CD4-positive, alpha-beta T cell (primary cell): ENCODE measurements around the gene RXRA. TPM values are rescaled to one million over a fixed set of nuclear protein-coding genes. Genes with fewer than 3 reads are reported as not detected.

Source experiments
- ATAC-seq: fragments of 200-7000 bp; cut with Tn5 transposase; one replicate; pipeline ENCODE4 v1.10.0; 2022; ENCODE audit warnings: mild to moderate bottlenecking; ENCODE audit not compliant: poor library complexity
- CTCF ChIA-PET: fragments of 350-600 bp; sonication (Branson Sonifier 250); formaldehyde crosslinking; loops from one replicate; lab custom pipeline; 2021; ENCODE audit warnings: antibody characterized with exemption, inconsistent platforms; lab: Charles Lee
- POLR2A ChIA-PET: fragments of 350-600 bp; sonication (Branson Sonifier 250); formaldehyde crosslinking; loops from one replicate; lab custom pipeline; 2021; ENCODE audit warnings: antibody characterized with exemption, inconsistent platforms; lab: Charles Lee
- DNase-seq, 14 experiments: peaks; one replicate each; pipeline ENCODE4 v3.0.0-alpha.2; 2013 to 2020; ENCODE audit warnings: mixed read lengths in 2 of 14
- H3K27ac ChIP-seq, 2 donors: one replicate each; pipeline versions ENCODE4 v1.5.1 to v1.7.0; 2013; ENCODE audit warnings: low read length in 2 of 2, low read depth in 1 of 2, mild to moderate bottlenecking in 1 of 2
- H3K27me3 ChIP-seq, 2 experiments: 1 replicate in 1 of 2; 2 replicates in 1 of 2; pipeline versions ENCODE4 v1.6.1 to v1.7.0; 2013; ENCODE audit warnings: low read length in 2 of 2, control low read depth in 1 of 2, mild to moderate bottlenecking in 1 of 2, moderate library complexity in 1 of 2; ENCODE audit not compliant: insufficient read depth in 2 of 2, control insufficient read depth in 1 of 2
- H3K36me3 ChIP-seq: one replicate; pipeline ENCODE4 v1.6.1; 2013; ENCODE audit warnings: low read length, control low read depth; ENCODE audit not compliant: insufficient read depth
- H3K4me1 ChIP-seq: one replicate; pipeline ENCODE4 v1.6.1; 2013; ENCODE audit warnings: low read length, control low read depth; ENCODE audit not compliant: insufficient read depth
- H3K4me3 ChIP-seq: one replicate; pipeline ENCODE4 v1.5.1; 2013; ENCODE audit warnings: mild to moderate bottlenecking, low read length, moderate library complexity
- H3K9me3 ChIP-seq, 2 experiments: 1 replicate in 1 of 2; 2 replicates in 1 of 2; pipeline versions ENCODE4 v1.6.1 to v1.7.0; 2013; ENCODE audit warnings: low read length in 2 of 2, mild to moderate bottlenecking in 2 of 2, control low read depth in 1 of 2, moderate library complexity in 1 of 2; ENCODE audit not compliant: control insufficient read depth in 1 of 2, insufficient read depth in 1 of 2
- H3K27ac Mint-ChIP-seq: one replicate; pipeline ENCODE4 v1.8.0; 2020; ENCODE audit warnings: mixed read lengths
- H3K27me3 Mint-ChIP-seq: one replicate; pipeline ENCODE4 v1.8.0; 2021; ENCODE audit warnings: mixed read lengths
- H3K36me3 Mint-ChIP-seq: one replicate; pipeline ENCODE4 v1.8.0; 2021; ENCODE audit warnings: low read depth, mixed read lengths
- H3K4me1 Mint-ChIP-seq: one replicate; pipeline ENCODE4 v1.8.0; 2021; ENCODE audit warnings: low read depth, mixed read lengths
- H3K4me3 Mint-ChIP-seq: one replicate; pipeline ENCODE4 v1.8.0; 2020; ENCODE audit warnings: mild to moderate bottlenecking, mixed read lengths
- H3K9me3 Mint-ChIP-seq: one replicate; pipeline ENCODE4 v1.8.0; 2020; ENCODE audit warnings: mixed read lengths
- intact Hi-C, 2 experiments: fragments of 100-400 bp; cut with DNase I in 1 of 2; cut with micrococcal nuclease in 1 of 2; formaldehyde crosslinking; loops; one replicate each; pipeline versions ENCODE4 v1.15.1 to v1.9.0; 2023 to 2025; cut with DNase I, micrococcal nuclease
- total RNA-seq, 174 experiments: library from RNA in 2 of 174; stranded (reverse) in 2 of 174; gene quantifications; one replicate each; pipeline ENCODE4 v1.2.3 and lab custom pipeline; 2021 to 2026
- TF ChIP-seq, protein P1 (sequence below): fragments of 200-600 bp; IDR thresholded peaks from one replicate; pipeline ENCODE4 v1.8.0; 2022; ENCODE audit warnings: antibody characterized with exemption, mild to moderate bottlenecking

The RXRA gene
- total RNA-seq, 2 experiments from 2014 or later: 7.3 to 8.4 TPM

DNA sequence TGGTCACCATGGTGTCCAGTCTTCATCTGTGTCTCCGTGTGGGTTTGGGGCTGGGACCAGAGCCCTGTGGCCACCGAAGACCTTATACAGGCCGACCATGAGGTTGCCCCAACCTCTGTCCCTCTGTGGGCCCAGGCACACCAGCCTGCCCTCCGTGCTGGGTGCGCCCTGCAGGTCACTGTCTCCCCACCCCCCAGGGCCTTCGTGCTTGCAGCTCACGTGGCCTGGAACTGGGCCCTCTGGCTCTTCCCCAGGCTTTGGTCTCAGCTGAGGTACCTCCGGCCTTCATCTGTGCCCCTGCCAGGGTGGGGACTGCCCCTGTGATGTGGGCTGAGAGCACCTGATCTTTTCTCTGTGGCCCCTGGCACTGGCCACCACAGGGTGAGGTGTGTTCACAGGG is 92.1 kb downstream of the RXRA start:
- Histone ChIP-seq H3K4me1 (no peaks in the 10 kb centered on the region), H3K4me3 (no peak overlapping the region), H3K27ac (no peak overlapping the region), H3K27me3 (no peaks in the 10 kb centered on the region), H3K36me3 (peaks cover 3% of the 10 kb centered on the region), H3K9me3 (no peaks in the 10 kb centered on the region)
- CTCF ChIA-PET: no interaction called here
- no peaks in the 10 kb centered on the region for H3K9me3 Mint-ChIP-seq
- no peaks in the 10 kb centered on the region for H3K4me1 Mint-ChIP-seq
- H3K27ac Mint-ChIP-seq: no peak overlapping the region
- peaks cover 8% of the 10 kb centered on the region for H3K36me3 Mint-ChIP-seq
- H3K27me3 Mint-ChIP-seq: no peaks in the 10 kb centered on the region
- TF ChIP-seq, protein P1, sequence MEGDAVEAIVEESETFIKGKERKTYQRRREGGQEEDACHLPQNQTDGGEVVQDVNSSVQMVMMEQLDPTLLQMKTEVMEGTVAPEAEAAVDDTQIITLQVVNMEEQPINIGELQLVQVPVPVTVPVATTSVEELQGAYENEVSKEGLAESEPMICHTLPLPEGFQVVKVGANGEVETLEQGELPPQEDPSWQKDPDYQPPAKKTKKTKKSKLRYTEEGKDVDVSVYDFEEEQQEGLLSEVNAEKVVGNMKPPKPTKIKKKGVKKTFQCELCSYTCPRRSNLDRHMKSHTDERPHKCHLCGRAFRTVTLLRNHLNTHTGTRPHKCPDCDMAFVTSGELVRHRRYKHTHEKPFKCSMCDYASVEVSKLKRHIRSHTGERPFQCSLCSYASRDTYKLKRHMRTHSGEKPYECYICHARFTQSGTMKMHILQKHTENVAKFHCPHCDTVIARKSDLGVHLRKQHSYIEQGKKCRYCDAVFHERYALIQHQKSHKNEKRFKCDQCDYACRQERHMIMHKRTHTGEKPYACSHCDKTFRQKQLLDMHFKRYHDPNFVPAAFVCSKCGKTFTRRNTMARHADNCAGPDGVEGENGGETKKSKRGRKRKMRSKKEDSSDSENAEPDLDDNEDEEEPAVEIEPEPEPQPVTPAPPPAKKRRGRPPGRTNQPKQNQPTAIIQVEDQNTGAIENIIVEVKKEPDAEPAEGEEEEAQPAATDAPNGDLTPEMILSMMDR: no peak
- POLR2A ChIA-PET: no interaction called here
- DNase-seq: no peak
- intact Hi-C loops: no loop called here
- ATAC-seq: no peak
- no peak overlapping the region for H3K4me3 Mint-ChIP-seq

- Histone ChIP-seq H3K4me1 (no peaks in the 10 kb centered on the region), H3K27me3 (no peaks in the 10 kb centered on the region), H3K4me3 (no peak overlapping the region), H3K36me3 (peaks cover 3% of the 10 kb centered on the region), H3K9me3 (no peaks in the 10 kb centered on the region), H3K27ac (no peak overlapping the region)
- CTCF ChIA-PET: no interaction called here
- intact Hi-C loops: no loop called here
- H3K27ac Mint-ChIP-seq: no peak overlapping the region
- no peaks in the 10 kb centered on the region for H3K27me3 Mint-ChIP-seq
- H3K4me3 Mint-ChIP-seq: no peak overlapping the region
- H3K4me1 Mint-ChIP-seq: no peaks in the 10 kb centered on the region
- H3K36me3 Mint-ChIP-seq: peaks cover 8% of the 10 kb centered on the region
- DNase-seq (no peak), ATAC-seq (no peak)
- TF ChIP-seq, protein P1: no peak
- no peaks in the 10 kb centered on the region for H3K9me3 Mint-ChIP-seq
- POLR2A ChIA-PET: no interaction called here
Measured at GRCh38 chr9:134419000-134419683, 92.9 kb downstream of the RXRA start.

DNA sequence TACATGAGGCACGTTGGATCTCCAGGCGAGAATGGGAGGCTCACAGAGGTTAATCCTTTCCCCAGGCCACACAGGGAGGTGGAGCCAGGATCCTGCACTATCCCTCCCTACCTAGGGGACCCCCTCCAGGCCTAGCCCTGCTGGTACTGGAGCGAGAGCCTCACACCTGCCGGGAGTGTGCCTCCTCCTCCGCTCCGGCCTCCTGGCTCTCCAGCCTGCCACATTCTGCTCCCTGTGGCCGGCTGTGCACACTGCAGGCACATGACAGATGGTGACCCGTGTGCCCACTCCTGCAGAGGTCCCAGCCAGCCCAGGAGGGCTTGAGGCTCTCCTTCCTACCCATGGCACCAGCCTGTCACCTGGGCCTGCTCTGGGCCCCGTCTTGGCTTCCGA is 93.4 kb downstream of the RXRA start:
- Histone ChIP-seq H3K4me3 (no peak overlapping the region), H3K9me3 (no peaks in the 10 kb centered on the region), H3K27ac (no peak overlapping the region), H3K36me3 (peaks cover 3% of the 10 kb centered on the region), H3K4me1 (no peaks in the 10 kb centered on the region), H3K27me3 (no peaks in the 10 kb centered on the region)
- ChIA-PET POLR2A (no interaction called here), CTCF (no interaction called here)
- no peaks in the 10 kb centered on the region for H3K4me1 Mint-ChIP-seq
- H3K4me3 Mint-ChIP-seq: no peak overlapping the region
- no peaks in the 10 kb centered on the region for H3K27me3 Mint-ChIP-seq
- intact Hi-C loops: no loop called here
- peaks cover 8% of the 10 kb centered on the region for H3K36me3 Mint-ChIP-seq
- DNase-seq: no peak
- TF ChIP-seq, protein P1: no peak
- no peak overlapping the region for H3K27ac Mint-ChIP-seq
- no peaks in the 10 kb centered on the region for H3K9me3 Mint-ChIP-seq
- ATAC-seq: no peak
